Gastrocnemius medialis (tissue), 4 donors: ENCODE results near the gene CYP19A1. TPM values are rescaled to one million over a fixed set of nuclear protein-coding genes. Genes with fewer than 3 reads are reported as not detected.

ENCODE experiments used
- ATAC-seq, 2 donors: fragments of 150-250 bp; one replicate each; pipeline ENCODE4 v1.9.1; 2016
- DNase-seq, 2 donors: peaks; one replicate each; pipeline ENCODE4 v3.0.0-alpha.2; 2019
- H3K27ac ChIP-seq, 4 donors: fragments of 200-600 bp; sonication (generic); 1 replicate in 1 of 4; 2 replicates in 3 of 4; pipeline ENCODE4 v1.5.1; 2016 to 2018; ENCODE audit warnings: mild to moderate bottlenecking in 2 of 4, moderate library complexity in 1 of 4
- H3K27me3 ChIP-seq, 3 donors: fragments of 200-600 bp; sonication (generic) in 2 of 3; 1 replicate in 1 of 3; 2 replicates in 2 of 3; pipeline versions ENCODE4 v1.5.1 to v1.6.0; 2016 to 2019; ENCODE audit warnings: mild to moderate bottlenecking in 1 of 3, moderate library complexity in 1 of 3
- H3K36me3 ChIP-seq, 2 donors: fragments of 200-600 bp; sonication (generic) in 1 of 2; one replicate each; pipeline ENCODE4 v1.5.1; 2017 to 2018
- H3K4me1 ChIP-seq, 2 donors: fragments of 200-600 bp; sonication (generic) in 1 of 2; one replicate each; pipeline ENCODE4 v1.5.1; 2016 to 2017; ENCODE audit warnings: mild to moderate bottlenecking in 2 of 2
- H3K4me3 ChIP-seq, 4 donors: fragments of 200-600 bp; sonication (generic) in 3 of 4; 1 replicate in 1 of 4; 2 replicates in 3 of 4; pipeline ENCODE4 v1.5.1; 2016 to 2019; ENCODE audit warnings: mild to moderate bottlenecking in 2 of 4
- H3K9me3 ChIP-seq, 3 donors: fragments of 200-600 bp; sonication (generic) in 2 of 3; 1 replicate in 1 of 3; 2 replicates in 2 of 3; pipeline ENCODE4 v1.5.1; 2016 to 2019
- CTCF ChIP-seq, 5 experiments: fragments of 450-650 bp in 3 of 5; fragments of 200-600 bp in 2 of 5; sonication (generic) in 2 of 5; IDR thresholded peaks in 4 of 5; conservative IDR thresholded peaks in 1 of 5; 1 replicate in 4 of 5; 2 replicates in 1 of 5; pipeline ENCODE4 v1.5.1; 2016 to 2019; ENCODE audit warnings: antibody characterized with exemption in 5 of 5, mild to moderate bottlenecking in 3 of 5, moderate library complexity in 3 of 5
- POLR2A ChIP-seq, 2 donors: fragments of 450-650 bp; IDR thresholded peaks; one replicate each; pipeline ENCODE4 v1.6.1; 2017; ENCODE audit warnings: antibody characterized with exemption in 2 of 2, mild to moderate bottlenecking in 2 of 2, moderate library complexity in 2 of 2
- in situ Hi-C, 4 donors: fragments of 200-750 bp; cut with MboI; loops; one replicate each; pipeline versions ENCODE4 v1.15.0 to v1.8.0; 2017; ENCODE audit warnings: low sequenced_read_pairs in 4 of 4
- intact Hi-C: fragments of 100-400 bp; cut with DNase I; formaldehyde crosslinking; loops from one replicate; pipeline ENCODE4 v1.15.1; 2023; ENCODE audit warnings: low total_unique reads
- total RNA-seq, 4 donors: library from RNA; depleted of rRNA; stranded (reverse); fragments of >200 nt; gene quantifications; one replicate each; pipeline versions ENCODE4 v1.1.0 to v1.2.3, GENCODE V29; 2016

The CYP19A1 gene
- total RNA-seq, 4 donors from 2014 or later = 0.68 to 0.75 (median 0.71) TPM; not detected in 1

GRCh38 chr15:51226576-51227210, 111.7 kb downstream of the CYP19A1 start:
- H3K4me1 ChIP-seq = peaks cover 0 to 11% of the 10 kb centered on the region in 2 donors
- no peaks in the 10 kb centered on the region for H3K9me3 ChIP-seq
- H3K27ac ChIP-seq = no peak overlapping the region
- no peak overlapping the region for H3K4me3 ChIP-seq
- no peak for ATAC-seq
- H3K27me3 ChIP-seq = no peaks in the 10 kb centered on the region
- TF ChIP-seq CTCF (IDR thresholded peaks at IDR 0.05 in 4 of 5, conservative IDR thresholded peaks at IDR 0.05 in 1 of 5) (no peak), POLR2A (IDR thresholded peaks at IDR 0.05) (no peak)
- DNase-seq = no peak
- in situ Hi-C loops (no loop called here), intact Hi-C loops (no loop called here)
- H3K36me3 ChIP-seq = no peaks in the 10 kb centered on the region

GRCh38 chr15:51224428-51224827, 114.0 kb downstream of the CYP19A1 start:
- Histone ChIP-seq H3K9me3 (no peaks in the 10 kb centered on the region), H3K4me1 (peaks cover 0 to 11% of the 10 kb centered on the region in 2 donors), H3K27me3 (no peaks in the 10 kb centered on the region), H3K36me3 (no peaks in the 10 kb centered on the region), H3K27ac (no peak overlapping the region), H3K4me3 (no peak overlapping the region)
- in situ Hi-C loops = no loop called here
- intact Hi-C loops = no loop called here
- no peak for ATAC-seq
- no peak for TF ChIP-seq POLR2A (IDR thresholded peaks at IDR 0.05)
- TF ChIP-seq CTCF (IDR thresholded peaks at IDR 0.05 in 4 of 5, conservative IDR thresholded peaks at IDR 0.05 in 1 of 5) = no peak
- DNase-seq = no peak

GRCh38 chr15:51223771-51224229, 114.6 kb downstream of the CYP19A1 start:
- Histone ChIP-seq H3K9me3 (no peaks in the 10 kb centered on the region), H3K27me3 (no peaks in the 10 kb centered on the region)
- in situ Hi-C loops = no loop called here

GRCh38 chr15:51218299-51218938, 120.0 kb downstream of the CYP19A1 start:
- no peak for ATAC-seq
- DNase-seq = no peak
- TF ChIP-seq POLR2A (IDR thresholded peaks at IDR 0.05) (no peak), CTCF (IDR thresholded peaks at IDR 0.05 in 4 of 5, conservative IDR thresholded peaks at IDR 0.05 in 1 of 5) (no peak)
- Histone ChIP-seq H3K9me3 (no peaks in the 10 kb centered on the region), H3K36me3 (no peaks in the 10 kb centered on the region), H3K27me3 (no peaks in the 10 kb centered on the region), H3K4me1 (no peaks in the 10 kb centered on the region), H3K27ac (no peak overlapping the region), H3K4me3 (no peak overlapping the region)
- in situ Hi-C loops = no loop called here
- intact Hi-C loops = no loop called here

More at GRCh38 chr15:51223771-51224229, 114.6 kb downstream of the CYP19A1 start:
- Histone ChIP-seq H3K4me1 (peaks cover 0 to 10% of the 10 kb centered on the region in 2 donors), H3K4me3 (no peak overlapping the region), H3K36me3 (no peaks in the 10 kb centered on the region), H3K27ac (no peak overlapping the region)
- intact Hi-C loops = no loop called here
- DNase-seq = peak; percentile 17 to 41
- TF ChIP-seq CTCF (IDR thresholded peaks at IDR 0.05 in 4 of 5, conservative IDR thresholded peaks at IDR 0.05 in 1 of 5) (no peak), POLR2A (IDR thresholded peaks at IDR 0.05) (no peak)
- peak; percentile 82 to 87 for ATAC-seq
